ENCODE data around the gene SPON1.

- TF ChIP-seq POLR2AphosphoS5 (IDR thresholded peaks at IDR 0.05) (no peak), CTCF (IDR thresholded peaks at IDR 0.05) (no peak)
Observed at GRCh38 chr11:14079797-14080196, 117.3 kb downstream of the SPON1 start.

Measured in suprapubic skin (tissue), 3 donors.